Transverse colon (tissue), 4 donors: ENCODE results near the gene CDC25B. TPM values are rescaled to one million over a fixed set of nuclear protein-coding genes. Genes with fewer than 3 reads are reported as not detected.

Experiments
- DNase-seq: peaks from one replicate; pipeline ENCODE4 v3.0.0-alpha.2; 2019
- H3K27ac ChIP-seq, 4 donors: fragments of 200-600 bp; sonication (generic); 2 replicates each; pipeline ENCODE4 v1.5.1; 2016 to 2018; ENCODE audit warnings: inconsistent platforms in 4 of 4
- H3K27me3 ChIP-seq: fragments of 200-600 bp; sonication (generic); 2 replicates; pipeline ENCODE4 v1.5.1; 2017; ENCODE audit warnings: inconsistent platforms
- H3K36me3 ChIP-seq, 4 donors: fragments of 200-600 bp; sonication (generic); 2 replicates each; pipeline ENCODE4 v1.5.1; 2017 to 2019; ENCODE audit warnings: inconsistent platforms in 4 of 4
- H3K4me1 ChIP-seq, 4 donors: fragments of 200-600 bp; sonication (generic); 2 replicates each; pipeline ENCODE4 v1.5.1; 2017 to 2020; ENCODE audit warnings: inconsistent platforms in 4 of 4
- H3K4me3 ChIP-seq, 4 donors: fragments of 200-600 bp; sonication (generic); 1 replicate in 1 of 4; 2 replicates in 3 of 4; pipeline versions ENCODE4 v1.5.1 to v1.6.1; 2017 to 2019; ENCODE audit warnings: inconsistent platforms in 4 of 4
- H3K9me3 ChIP-seq, 2 donors: fragments of 200-600 bp; sonication (generic); 2 replicates each; pipeline ENCODE4 v1.5.1; 2017 to 2019; ENCODE audit warnings: inconsistent platforms in 2 of 2
- CTCF ChIP-seq, 5 experiments: fragments of 200-600 bp in 3 of 5; fragments of 450-650 bp in 2 of 5; sonication (generic) in 3 of 5; IDR thresholded peaks; 1 replicate in 2 of 5; 2 replicates in 3 of 5; pipeline ENCODE4 v1.5.1; 2016 to 2017; ENCODE audit warnings: antibody characterized with exemption in 5 of 5, inconsistent platforms in 3 of 5, mild to moderate bottlenecking in 2 of 5, moderate library complexity in 1 of 5
- EP300 ChIP-seq: sonication (generic); formaldehyde crosslinking; IDR thresholded peaks from one replicate; pipeline ENCODE4 v1.6.1; 2017; ENCODE audit warnings: antibody characterized with exemption, low read depth
- POLR2A ChIP-seq: fragments of 450-650 bp; IDR thresholded peaks from one replicate; pipeline ENCODE4 v1.6.1; 2016; ENCODE audit warnings: antibody characterized with exemption, mild to moderate bottlenecking, moderate library complexity
- POLR2AphosphoS5 ChIP-seq, 3 donors: sonication (generic); formaldehyde crosslinking; IDR thresholded peaks; one replicate each; pipeline ENCODE4 v1.6.1; 2016; ENCODE audit warnings: antibody characterized with exemption in 3 of 3
- WGBS, 2 donors: methylation state at CpG; one replicate each; pipeline ENCODE4 v1.1.5; 2018; ENCODE audit warnings: low coverage in 1 of 2; 5-methylcytosine and 5-hydroxymethylcytosine counted together
- in situ Hi-C, 4 donors: fragments of 200-750 bp; cut with MboI; loops; one replicate each; pipeline versions ENCODE4 v1.15.0 to v1.15.1; 2017; ENCODE audit warnings: low sequenced_read_pairs in 3 of 4, low pct_ligation_motif_present in 1 of 4, low pct_unique_long_range_greater_than_20kb in 1 of 4
- intact Hi-C: fragments of 100-400 bp; cut with DNase I; formaldehyde crosslinking; loops from one replicate; pipeline ENCODE4 v1.15.1; 2023; ENCODE audit warnings: low total_unique reads
- total RNA-seq, 4 donors: library from RNA; depleted of rRNA; stranded (reverse); fragments of >200 nt; gene quantifications; one replicate each; pipeline ENCODE4 v1.1.0, GENCODE V29; 2016

Gene CDC25B
- total RNA-seq, 4 donors from 2014 or later: 14.1 to 89.4 (median 39.5) TPM

- no peak for DNase-seq
- no peaks in the 10 kb centered on the region for H3K9me3 ChIP-seq
- H3K27ac ChIP-seq: no peak overlapping the region
- intact Hi-C loops (no loop called here), in situ Hi-C loops (no loop called here)
- no peaks in the 10 kb centered on the region for H3K27me3 ChIP-seq
- H3K4me3 ChIP-seq: no peak overlapping the region
- WGBS, 2 donors: 94% methylated on average over 11 of the region's 11 CpGs; no CpG with 5 or more reads in 1 of the 2 donors
- peaks cover 0 to 20% (median 1%) of the 10 kb centered on the region in 4 donors for H3K4me1 ChIP-seq
- H3K36me3 ChIP-seq: no peaks in the 10 kb centered on the region
- TF ChIP-seq POLR2AphosphoS5 (IDR thresholded peaks at IDR 0.05) (no peak), EP300 (no peak), POLR2A (no peak), CTCF (IDR thresholded peaks at IDR 0.05) (no peak)
These were observed 36.2 kb upstream of the CDC25B start for GRCh38 chr20:3759884-3760283.

DNA sequence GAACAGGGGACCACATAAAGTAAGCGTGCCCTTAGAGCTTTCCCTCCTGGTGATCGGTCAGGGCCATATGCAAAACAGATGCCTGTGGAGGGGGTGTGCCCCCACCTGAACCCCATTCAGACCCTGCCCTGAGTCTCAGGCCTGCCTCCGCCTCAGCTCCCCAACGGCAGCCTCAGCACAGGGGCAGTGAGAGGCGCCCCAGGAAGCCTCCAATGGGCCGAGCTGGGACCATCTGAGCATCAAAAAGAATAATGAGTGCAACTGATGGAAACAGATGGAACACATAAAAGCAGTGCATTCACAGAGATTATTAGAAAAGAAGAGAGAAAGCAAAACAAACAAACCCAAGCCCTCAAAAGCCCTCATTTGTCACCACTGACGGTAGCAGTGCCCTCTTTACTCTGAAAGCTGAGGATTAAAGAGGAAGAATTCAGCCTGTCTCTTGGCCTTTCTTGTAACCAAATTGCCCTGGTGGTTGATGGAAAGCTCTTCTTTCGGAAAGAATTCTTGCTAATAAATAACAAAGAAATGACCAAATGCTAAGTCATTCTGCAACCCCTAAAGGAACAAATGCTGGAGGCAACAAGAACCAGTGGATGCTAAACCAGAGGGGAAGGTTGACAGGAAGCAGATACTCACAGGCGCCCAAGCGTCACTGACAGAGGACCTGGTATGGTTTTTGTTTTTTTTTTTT lies 35.3 kb upstream of the CDC25B start:
- Histone ChIP-seq H3K27me3 (no peaks in the 10 kb centered on the region), H3K36me3 (no peaks in the 10 kb centered on the region), H3K9me3 (no peaks in the 10 kb centered on the region), H3K4me1 (peaks cover 0 to 29% (median 4%) of the 10 kb centered on the region in 4 donors), H3K4me3 (no peak overlapping the region), H3K27ac (peak overlapping the region in 3 of 4 donors; percentile 15 to 56 (median 31))
- TF ChIP-seq EP300: no peak
- no peak for TF ChIP-seq POLR2A
- no peak for TF ChIP-seq POLR2AphosphoS5 (IDR thresholded peaks at IDR 0.05)
- TF ChIP-seq CTCF (IDR thresholded peaks at IDR 0.05): no peak
- intact Hi-C loops: no loop called here
- in situ Hi-C loops: no loop called here
- 51 to 69% methylated on average over 4 to 10 of the region's 10 CpGs for WGBS, 2 donors
- no peak for DNase-seq

DNA sequence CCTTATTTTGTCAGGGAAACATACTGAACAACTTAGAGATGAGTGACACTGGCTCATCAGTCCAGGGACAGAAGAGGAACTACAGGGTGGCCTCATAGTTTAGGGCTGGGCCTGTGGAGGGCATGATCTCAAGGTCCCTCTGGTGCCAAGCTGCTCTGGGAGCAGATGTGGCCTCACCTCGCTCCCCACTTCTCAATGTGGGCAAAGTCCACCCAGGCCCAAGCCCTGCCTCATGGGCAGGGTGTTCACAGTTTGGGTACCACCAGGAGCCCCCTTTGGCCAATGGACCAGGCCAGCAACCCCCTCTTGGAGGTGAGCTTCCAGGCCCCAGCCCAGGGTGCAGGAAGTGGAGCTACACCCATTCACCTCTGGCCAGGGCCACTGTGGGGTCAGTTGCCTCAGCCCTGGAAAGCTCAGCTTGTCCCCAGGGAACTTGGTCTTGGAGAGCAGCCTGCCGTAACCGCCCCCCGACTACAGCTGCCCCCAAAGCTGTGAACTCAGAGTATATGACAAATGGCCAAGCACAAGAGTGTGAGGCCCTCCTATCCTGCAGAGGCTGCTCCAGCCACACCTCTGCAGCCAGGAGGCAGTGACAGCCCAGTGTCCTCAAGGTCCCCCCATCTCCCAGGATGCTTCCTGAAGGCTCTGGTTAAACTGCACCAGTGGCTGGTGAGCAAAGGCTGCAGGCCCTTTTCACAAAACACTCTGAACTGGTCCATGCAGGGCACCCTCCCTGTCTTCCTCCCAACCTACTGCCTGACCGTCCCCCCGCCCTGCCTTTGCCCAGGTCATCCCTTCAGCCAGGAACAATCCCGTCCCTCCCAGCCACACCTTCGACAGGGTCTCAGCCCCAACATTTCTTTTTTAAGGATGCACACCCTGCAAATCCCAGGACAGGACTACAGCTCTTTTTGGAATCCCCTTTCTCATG lies 32.2 kb upstream of the CDC25B start:
- peak overlapping the region in 3 of 4 donors; percentile 29 to 97 (median 51) for H3K27ac ChIP-seq

DNA sequence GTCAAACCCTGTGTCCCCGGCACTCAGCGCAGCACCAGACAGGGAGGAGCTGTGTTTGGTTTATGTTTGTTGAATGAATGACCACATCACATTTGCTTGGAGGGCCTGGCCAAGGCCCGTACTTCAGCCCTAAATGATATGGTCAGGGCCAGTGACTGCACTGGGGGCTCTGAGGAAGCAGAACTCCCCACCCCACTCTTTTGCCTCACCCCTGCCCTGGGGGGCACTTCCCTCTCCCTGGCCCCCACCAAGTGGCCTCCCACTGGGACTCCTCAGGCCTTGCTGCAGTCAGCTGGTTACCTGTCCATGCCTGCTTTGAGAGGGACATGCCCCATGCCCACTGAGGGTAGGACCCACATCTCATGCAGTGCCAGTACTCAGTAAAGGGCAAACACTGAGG lies 31.5 kb upstream of the CDC25B start:
- DNase-seq: no peak
- Histone ChIP-seq H3K9me3 (no peaks in the 10 kb centered on the region), H3K4me1 (peaks cover 0 to 58% (median 33%) of the 10 kb centered on the region in 4 donors), H3K27ac (peak overlapping the region in 2 of 4 donors; percentile 29 to 97), H3K27me3 (no peaks in the 10 kb centered on the region), H3K36me3 (no peaks in the 10 kb centered on the region), H3K4me3 (no peak overlapping the region)
- 82 to 84% methylated on average over 3 of the region's 3 CpGs for whole genome bisulfite sequencing, 2 donors
- in situ Hi-C loops (no loop called here), intact Hi-C loops (no loop called here)
- no peak for TF ChIP-seq POLR2A
- no peak for TF ChIP-seq POLR2AphosphoS5 (IDR thresholded peaks at IDR 0.05)

More for the DNA sequence above, 32.2 kb upstream of the CDC25B start:
- intact Hi-C loops (no loop called here), in situ Hi-C loops (no loop called here)
- H3K4me1 ChIP-seq: peaks cover 0 to 53% (median 30%) of the 10 kb centered on the region in 4 donors
- DNase-seq: no peak
- no peaks in the 10 kb centered on the region for H3K9me3 ChIP-seq
- H3K27me3 ChIP-seq: no peaks in the 10 kb centered on the region
- TF ChIP-seq POLR2AphosphoS5 (IDR thresholded peaks at IDR 0.05): no peak
- no peak overlapping the region for H3K4me3 ChIP-seq
- no peaks in the 10 kb centered on the region for H3K36me3 ChIP-seq
- 89% methylated on average over 8 of the region's 8 CpGs; no CpG with 5 or more reads in 1 of the 2 donors for WGBS, 2 donors
